Thoracic aorta (tissue), 2 donors: ENCODE measurements around the gene UCP3. TPM values are rescaled to one million over a fixed set of nuclear protein-coding genes. Genes with fewer than 3 reads are reported as not detected.

Source experiments
- ATAC-seq: fragments of 150-250 bp; one replicate; pipeline ENCODE4 v1.8.0; 2017; ENCODE audit warnings: low read depth; ENCODE audit not compliant: insufficient number of reproducible peaks, low FRiP score
- DNase-seq: peaks from one replicate; pipeline ENCODE4 v3.0.0-alpha.2; 2020; ENCODE audit warnings: low spot score
- H3K27ac ChIP-seq, 2 donors: fragments of 200-600 bp; sonication (generic); 1 replicate in 1 of 2; 2 replicates in 1 of 2; pipeline ENCODE4 v1.5.1; 2016; ENCODE audit warnings: mild to moderate bottlenecking in 2 of 2, moderate library complexity in 2 of 2
- H3K27me3 ChIP-seq: fragments of 200-600 bp; sonication (generic); replicated peaks from 2 replicates; pipeline ENCODE4 v1.6.0; 2016; ENCODE audit warnings: mild to moderate bottlenecking; ENCODE audit not compliant: insufficient read depth
- H3K36me3 ChIP-seq: fragments of 200-600 bp; sonication (generic); one replicate; pipeline ENCODE4 v1.5.1; 2016
- H3K4me1 ChIP-seq, 2 donors: fragments of 200-600 bp; sonication (generic); 1 replicate in 1 of 2; 2 replicates in 1 of 2; pipeline versions ENCODE4 v1.5.1 to v1.6.0; 2016; ENCODE audit warnings: low read depth in 2 of 2, mild to moderate bottlenecking in 1 of 2; ENCODE audit not compliant: control insufficient read depth in 1 of 2
- H3K4me3 ChIP-seq: fragments of 200-600 bp; sonication (generic); 2 replicates; pipeline ENCODE4 v1.5.1; 2016; ENCODE audit warnings: mild to moderate bottlenecking
- H3K9me3 ChIP-seq: fragments of 200-600 bp; sonication (generic); 2 replicates; pipeline ENCODE4 v1.5.1; 2016
- total RNA-seq, 2 donors: library from RNA; depleted of rRNA; stranded (reverse); fragments of >200 nt; gene quantifications; one replicate each; pipeline versions ENCODE4 v1.1.0 to v1.2.3, GENCODE V29; 2016
- TF ChIP-seq, protein P1 (sequence below): fragments of 200-600 bp; sonication (generic); IDR thresholded peaks from one replicate; pipeline ENCODE4 v1.5.1; 2019; ENCODE audit warnings: antibody characterized with exemption

Gene UCP3
- total RNA-seq, 2 donors from 2014 or later = 0.14 to 13.9 TPM

DNA sequence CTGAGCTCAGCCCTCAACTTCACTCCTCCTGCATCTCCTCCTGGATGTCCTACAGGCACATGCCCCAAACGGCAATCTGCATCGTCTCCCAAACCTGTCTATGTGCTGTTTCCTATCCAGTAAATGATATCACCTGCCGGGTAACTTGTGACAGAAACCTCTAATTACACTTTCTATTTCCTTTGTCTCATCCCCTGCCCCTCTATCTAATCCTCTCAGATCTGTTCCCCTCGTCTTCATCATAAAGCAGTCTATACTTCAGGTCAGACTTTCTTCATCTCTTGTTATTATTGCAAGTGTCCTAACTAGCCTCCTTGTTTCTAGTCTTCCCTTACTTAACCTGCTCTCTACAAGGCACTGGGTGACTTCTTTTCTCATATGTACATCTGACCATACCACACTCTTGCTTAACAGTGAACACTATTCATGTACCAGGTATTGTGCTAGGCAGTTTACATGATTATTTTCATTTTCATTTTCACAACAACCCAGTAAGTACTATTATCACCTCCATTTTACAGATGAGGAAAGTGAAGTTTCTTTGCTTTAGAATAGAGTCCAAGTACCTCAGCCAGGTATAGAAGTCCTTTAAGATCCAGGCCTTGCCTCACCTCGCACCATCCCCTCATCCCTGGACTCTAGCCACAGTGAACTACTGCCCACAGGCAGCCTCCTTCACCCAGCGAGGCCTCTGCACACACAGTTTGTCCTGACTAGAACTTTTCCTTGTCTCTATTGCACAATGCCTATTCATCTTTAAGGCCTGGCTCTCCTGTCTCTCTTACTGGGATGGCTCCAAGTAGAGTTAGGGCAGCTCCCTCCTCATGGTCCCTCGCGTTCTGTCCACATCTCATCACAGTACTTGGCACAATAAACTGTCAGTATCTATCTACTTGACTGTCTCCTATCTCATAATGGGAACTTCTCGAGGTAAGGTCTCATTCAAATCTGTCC, 22.1 kb upstream of the UCP3 start:
- peaks cover 16% of the 10 kb centered on the region for H3K36me3 ChIP-seq
- H3K4me1 ChIP-seq = peaks cover 0 to 17% of the 10 kb centered on the region in 2 donors
- no peaks in the 10 kb centered on the region for H3K9me3 ChIP-seq
- H3K27ac ChIP-seq = no peak overlapping the region
- H3K27me3 ChIP-seq = no peaks in the 10 kb centered on the region
- no peak overlapping the region for H3K4me3 ChIP-seq
- TF ChIP-seq, protein P1, sequence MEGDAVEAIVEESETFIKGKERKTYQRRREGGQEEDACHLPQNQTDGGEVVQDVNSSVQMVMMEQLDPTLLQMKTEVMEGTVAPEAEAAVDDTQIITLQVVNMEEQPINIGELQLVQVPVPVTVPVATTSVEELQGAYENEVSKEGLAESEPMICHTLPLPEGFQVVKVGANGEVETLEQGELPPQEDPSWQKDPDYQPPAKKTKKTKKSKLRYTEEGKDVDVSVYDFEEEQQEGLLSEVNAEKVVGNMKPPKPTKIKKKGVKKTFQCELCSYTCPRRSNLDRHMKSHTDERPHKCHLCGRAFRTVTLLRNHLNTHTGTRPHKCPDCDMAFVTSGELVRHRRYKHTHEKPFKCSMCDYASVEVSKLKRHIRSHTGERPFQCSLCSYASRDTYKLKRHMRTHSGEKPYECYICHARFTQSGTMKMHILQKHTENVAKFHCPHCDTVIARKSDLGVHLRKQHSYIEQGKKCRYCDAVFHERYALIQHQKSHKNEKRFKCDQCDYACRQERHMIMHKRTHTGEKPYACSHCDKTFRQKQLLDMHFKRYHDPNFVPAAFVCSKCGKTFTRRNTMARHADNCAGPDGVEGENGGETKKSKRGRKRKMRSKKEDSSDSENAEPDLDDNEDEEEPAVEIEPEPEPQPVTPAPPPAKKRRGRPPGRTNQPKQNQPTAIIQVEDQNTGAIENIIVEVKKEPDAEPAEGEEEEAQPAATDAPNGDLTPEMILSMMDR = no peak
- no peak for ATAC-seq
- DNase-seq = no peak

DNA sequence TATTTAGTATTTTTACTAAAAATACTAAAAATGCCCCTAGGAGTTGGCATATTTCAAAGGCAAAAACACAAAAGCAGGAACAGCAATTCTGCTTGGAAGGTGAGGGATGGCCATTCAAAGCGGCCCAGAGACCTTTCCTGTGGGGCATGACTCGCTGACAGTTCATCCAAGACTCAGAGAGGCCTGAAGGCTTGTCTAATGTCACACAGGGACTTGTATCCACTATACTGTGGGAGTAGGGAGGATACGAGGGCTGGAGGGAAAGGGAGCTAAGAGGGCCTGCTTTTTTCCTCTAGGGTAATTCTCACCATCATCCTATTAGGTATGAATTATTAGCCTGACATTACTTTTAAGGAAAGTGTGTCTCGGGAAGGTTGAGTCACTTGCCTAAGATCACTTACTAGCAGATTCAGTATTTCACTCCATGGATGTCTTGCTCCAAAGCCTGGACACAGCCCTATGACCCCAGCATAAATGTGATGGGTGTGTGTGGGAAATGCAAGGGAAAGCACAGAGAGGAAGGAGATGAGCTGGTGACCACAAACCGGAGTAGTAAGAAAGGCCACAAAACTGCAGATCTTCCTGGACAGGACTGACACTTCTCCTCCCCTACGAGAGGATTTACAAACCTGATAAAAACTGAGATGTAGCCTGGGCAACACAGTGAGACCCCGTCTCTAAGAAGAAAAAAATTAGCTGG, 16.7 kb upstream of the UCP3 start:
- Histone ChIP-seq H3K9me3 (no peaks in the 10 kb centered on the region), H3K36me3 (no peaks in the 10 kb centered on the region), H3K27me3 (no peaks in the 10 kb centered on the region), H3K4me3 (no peak overlapping the region), H3K4me1 (peaks cover 6% of the 10 kb centered on the region in 2 donors), H3K27ac (no peak overlapping the region)
- DNase-seq = no peak
- no peak for ATAC-seq
- TF ChIP-seq, protein P1 = no peak

GRCh38 chr11:74024261-74025029, 15.6 kb upstream of the UCP3 start:
- Histone ChIP-seq H3K9me3 (no peaks in the 10 kb centered on the region), H3K36me3 (no peaks in the 10 kb centered on the region), H3K27ac (peak overlapping the region in 1 of 2 donors; percentile 4), H3K4me3 (no peak overlapping the region), H3K27me3 (no peaks in the 10 kb centered on the region), H3K4me1 (peaks cover 7 to 15% of the 10 kb centered on the region in 2 donors)
- DNase-seq (peak; percentile 50), ATAC-seq (no peak)
- TF ChIP-seq, protein P1 = no peak

DNA sequence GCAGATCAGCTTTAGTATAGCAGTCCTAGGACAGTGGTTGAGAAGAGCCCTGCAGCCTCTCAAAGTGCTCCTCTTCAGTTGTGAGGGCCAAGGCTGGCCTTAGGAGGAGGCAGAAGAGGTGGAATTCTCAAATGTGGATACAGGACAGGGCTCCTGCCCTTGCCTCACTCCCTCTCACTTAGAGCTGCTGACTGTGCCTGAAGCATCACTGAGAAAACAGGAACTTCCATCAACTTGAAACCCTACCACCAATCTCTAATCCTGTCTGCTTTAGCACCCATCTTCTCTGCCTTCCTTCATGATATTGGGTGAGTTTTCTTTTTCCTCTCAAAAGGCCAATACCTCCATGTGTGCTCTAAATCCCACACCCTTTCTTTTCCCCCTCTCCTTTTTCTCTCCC, 14.4 kb upstream of the UCP3 start:
- DNase-seq (no peak), ATAC-seq (no peak)
- peak overlapping the region in 1 of 2 donors; percentile 24 for H3K27ac ChIP-seq
- TF ChIP-seq, protein P1 = no peak
- no peak overlapping the region for H3K4me3 ChIP-seq
- H3K9me3 ChIP-seq = no peaks in the 10 kb centered on the region
- peaks cover 16 to 27% of the 10 kb centered on the region in 2 donors for H3K4me1 ChIP-seq
- no peaks in the 10 kb centered on the region for H3K27me3 ChIP-seq
- H3K36me3 ChIP-seq = no peaks in the 10 kb centered on the region
